NCI-H2196 (cell line): ENCODE measurements around the gene MARK4.

Experiments used
- DNase-seq: peaks from one replicate; lab custom pipeline; 2025; ENCODE audit not compliant: unreplicated experiment; lab: John Stamatoyannopoulos, UW

The MARK4 gene

GRCh38 chr19:45271098-45271734 is 20.1 kb downstream of the MARK4 start:
- no peak for DNase-seq

GRCh38 chr19:45271735-45272108 is 20.7 kb downstream of the MARK4 start:
- DNase-seq: no peak

- DNase-seq: no peak
These were observed 22.4 kb downstream of the MARK4 start for GRCh38 chr19:45273521-45273855.

GRCh38 chr19:45275370-45275971 is 24.4 kb downstream of the MARK4 start:
- DNase-seq: peak; percentile 20

GRCh38 chr19:45276284-45276687 is 25.2 kb downstream of the MARK4 start:
- no peak for DNase-seq

- no peak for DNase-seq
These were observed 27.0 kb downstream of the MARK4 start for GRCh38 chr19:45278087-45278486.

- DNase-seq: no peak
These were observed 28.6 kb downstream of the MARK4 start for GRCh38 chr19:45279587-45280192.

GRCh38 chr19:45280471-45280961 is 29.4 kb downstream of the MARK4 start:
- DNase-seq: no peak

GRCh38 chr19:45283443-45284033 is 32.5 kb downstream of the MARK4 start:
- DNase-seq: no peak

- DNase-seq: no peak
These were observed 39.4 kb downstream of the MARK4 start for GRCh38 chr19:45290381-45290931.

GRCh38 chr19:45291834-45292233 is 40.8 kb downstream of the MARK4 start:
- DNase-seq: no peak

- DNase-seq: no peak
These were observed 42.6 kb downstream of the MARK4 start for GRCh38 chr19:45293682-45294081.

- DNase-seq: no peak
These were observed 43.4 kb downstream of the MARK4 start for GRCh38 chr19:45294291-45295029.

- DNase-seq: no peak
These were observed 44.8 kb downstream of the MARK4 start for GRCh38 chr19:45295873-45296272.

- no peak for DNase-seq
These were observed 45.3 kb downstream of the MARK4 start for GRCh38 chr19:45296355-45296754.

GRCh38 chr19:45297674-45298073 is 46.6 kb downstream of the MARK4 start:
- DNase-seq: no peak

GRCh38 chr19:45298264-45298663 is 47.2 kb downstream of the MARK4 start:
- DNase-seq: no peak

GRCh38 chr19:45299719-45300118 is 48.6 kb downstream of the MARK4 start:
- no peak for DNase-seq

GRCh38 chr19:45302416-45302815 is 51.3 kb downstream of the MARK4 start:
- no peak for DNase-seq

- DNase-seq: no peak
These were observed 52.4 kb downstream of the MARK4 start for GRCh38 chr19:45303269-45304060.
